ENCODE data around the gene FDCSP.

DNA sequence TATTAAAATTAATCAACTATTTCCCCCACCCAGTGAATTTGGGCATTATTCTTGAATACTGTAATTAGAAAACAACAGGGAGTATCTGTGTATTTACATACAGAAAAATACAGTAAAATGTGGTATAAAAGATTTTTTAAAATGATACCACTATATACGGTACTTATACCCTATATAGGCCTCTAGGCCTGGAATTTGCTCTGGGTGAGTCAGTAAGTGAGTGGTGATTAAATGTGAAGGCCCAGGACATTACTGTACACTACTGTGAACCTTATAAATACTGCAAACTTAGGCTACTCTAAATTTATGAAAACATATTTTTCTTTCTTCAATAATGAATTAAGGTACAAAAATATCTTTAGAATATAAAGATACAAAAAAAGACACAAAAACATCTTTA, 10.2 kb downstream of the FDCSP start:
- TF ChIP-seq, protein P1, sequence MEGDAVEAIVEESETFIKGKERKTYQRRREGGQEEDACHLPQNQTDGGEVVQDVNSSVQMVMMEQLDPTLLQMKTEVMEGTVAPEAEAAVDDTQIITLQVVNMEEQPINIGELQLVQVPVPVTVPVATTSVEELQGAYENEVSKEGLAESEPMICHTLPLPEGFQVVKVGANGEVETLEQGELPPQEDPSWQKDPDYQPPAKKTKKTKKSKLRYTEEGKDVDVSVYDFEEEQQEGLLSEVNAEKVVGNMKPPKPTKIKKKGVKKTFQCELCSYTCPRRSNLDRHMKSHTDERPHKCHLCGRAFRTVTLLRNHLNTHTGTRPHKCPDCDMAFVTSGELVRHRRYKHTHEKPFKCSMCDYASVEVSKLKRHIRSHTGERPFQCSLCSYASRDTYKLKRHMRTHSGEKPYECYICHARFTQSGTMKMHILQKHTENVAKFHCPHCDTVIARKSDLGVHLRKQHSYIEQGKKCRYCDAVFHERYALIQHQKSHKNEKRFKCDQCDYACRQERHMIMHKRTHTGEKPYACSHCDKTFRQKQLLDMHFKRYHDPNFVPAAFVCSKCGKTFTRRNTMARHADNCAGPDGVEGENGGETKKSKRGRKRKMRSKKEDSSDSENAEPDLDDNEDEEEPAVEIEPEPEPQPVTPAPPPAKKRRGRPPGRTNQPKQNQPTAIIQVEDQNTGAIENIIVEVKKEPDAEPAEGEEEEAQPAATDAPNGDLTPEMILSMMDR (IDR thresholded peaks at IDR 0.05): no peak
- TF ChIP-seq POLR2A (IDR thresholded peaks at IDR 0.05): no peak
- TF ChIP-seq POLR2AphosphoS5 (IDR thresholded peaks at IDR 0.05; ENCODE audit: insufficient read depth in 1 of 2, low read depth in 1 of 2): no peak
